HG02571 (cell line): ENCODE measurements around the gene HOXD10.

Source experiments
- ATAC-seq: cut with Tn5 transposase; IDR thresholded peaks from one replicate; pipeline ENCODE4 v1.9.1; 2021; ENCODE audit warnings: mild to moderate bottlenecking, moderate library complexity; ENCODE audit not compliant: unreplicated experiment

The HOXD10 gene

GRCh38 chr2:176160986-176161824, 44.6 kb downstream of the HOXD10 start:
- ATAC-seq = no peak

GRCh38 chr2:176161825-176162626, 45.4 kb downstream of the HOXD10 start:
- no peak for ATAC-seq

- no peak for ATAC-seq
Measured at GRCh38 chr2:176162911-176163671, 46.5 kb downstream of the HOXD10 start.

DNA sequence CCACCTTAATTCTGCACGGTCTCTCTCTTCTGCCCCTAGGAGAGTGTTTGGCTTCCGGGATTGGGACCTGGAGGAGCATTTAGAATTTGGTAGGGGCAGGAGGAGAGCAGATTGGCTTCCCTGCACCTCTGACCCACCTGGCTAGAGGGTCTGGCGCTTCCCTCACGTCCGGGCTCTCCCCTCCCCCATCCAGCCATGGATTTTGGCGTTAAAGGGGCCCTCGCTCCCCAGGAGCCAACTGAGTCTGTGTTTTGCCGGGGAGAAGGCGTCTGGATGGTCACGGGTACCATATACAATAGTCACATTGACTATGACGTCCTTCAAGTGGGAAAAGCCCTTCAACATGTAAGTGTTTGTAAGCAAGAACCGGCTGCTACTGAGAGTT, 47.1 kb downstream of the HOXD10 start:
- ATAC-seq = no peak

- ATAC-seq = no peak
Measured at GRCh38 chr2:176164201-176164600, 47.6 kb downstream of the HOXD10 start.

GRCh38 chr2:176164611-176165369, 48.2 kb downstream of the HOXD10 start:
- ATAC-seq = no peak

- ATAC-seq = no peak
Measured at GRCh38 chr2:176165370-176166050, 48.9 kb downstream of the HOXD10 start.

GRCh38 chr2:176166272-176166671, 49.7 kb downstream of the HOXD10 start:
- no peak for ATAC-seq

GRCh38 chr2:176167398-176167797, 50.8 kb downstream of the HOXD10 start:
- ATAC-seq = no peak

DNA sequence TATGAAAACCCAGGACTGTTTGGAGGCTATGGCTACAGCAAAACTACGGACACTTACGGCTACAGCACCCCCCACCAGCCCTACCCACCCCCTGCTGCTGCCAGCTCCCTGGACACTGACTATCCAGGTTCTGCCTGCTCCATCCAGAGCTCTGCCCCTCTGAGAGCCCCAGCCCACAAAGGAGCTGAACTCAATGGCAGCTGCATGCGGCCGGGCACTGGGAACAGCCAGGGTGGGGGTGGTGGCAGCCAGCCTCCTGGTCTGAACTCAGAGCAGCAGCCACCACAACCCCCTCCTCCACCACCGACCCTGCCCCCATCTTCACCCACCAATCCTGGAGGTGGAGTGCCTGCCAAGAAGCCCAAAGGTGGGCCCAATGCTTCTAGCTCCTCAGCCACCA, 52.6 kb downstream of the HOXD10 start:
- no peak for ATAC-seq
